Skin epidermis (tissue), 12 donors: ENCODE data around the gene MYCBP2.

Source experiments
- H3K27ac ChIP-seq, 21 experiments: fragments of 200-600 bp; sonication (generic) in 11 of 21; one replicate each; pipeline ENCODE4 v1.5.0; 2020; ENCODE audit warnings: mild to moderate bottlenecking in 3 of 21, inconsistent platforms in 2 of 21, moderate library complexity in 2 of 21
- H3K4me3 ChIP-seq, 7 experiments: fragments of 200-600 bp; sonication (generic) in 2 of 7; one replicate each; pipeline ENCODE4 v1.5.0; 2020; ENCODE audit warnings: inconsistent platforms in 2 of 7, mild to moderate bottlenecking in 2 of 7, moderate library complexity in 1 of 7

MYCBP2 gene

DNA sequence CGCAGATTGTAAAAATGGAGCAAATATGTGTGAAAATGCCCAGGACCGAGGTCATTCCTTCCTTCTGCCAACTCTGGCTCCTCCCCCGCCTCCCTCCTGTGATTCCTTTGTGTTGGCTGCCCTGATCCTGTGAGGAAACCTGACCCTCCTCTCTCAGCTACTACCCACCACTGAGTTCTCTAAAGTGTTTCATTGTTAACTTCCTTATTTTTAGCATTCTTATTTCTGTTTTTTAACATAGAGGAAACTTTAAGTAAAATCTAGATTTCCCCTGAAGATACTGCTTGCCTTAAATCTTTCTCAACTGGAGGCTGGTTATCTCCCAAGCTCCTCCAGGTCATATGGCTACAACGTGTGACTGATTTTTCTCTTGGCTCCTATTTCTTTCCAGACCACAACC, 278.2 kb downstream of the MYCBP2 start:
- no peak overlapping the region for H3K27ac ChIP-seq
- H3K4me3 ChIP-seq = no peak overlapping the region

DNA sequence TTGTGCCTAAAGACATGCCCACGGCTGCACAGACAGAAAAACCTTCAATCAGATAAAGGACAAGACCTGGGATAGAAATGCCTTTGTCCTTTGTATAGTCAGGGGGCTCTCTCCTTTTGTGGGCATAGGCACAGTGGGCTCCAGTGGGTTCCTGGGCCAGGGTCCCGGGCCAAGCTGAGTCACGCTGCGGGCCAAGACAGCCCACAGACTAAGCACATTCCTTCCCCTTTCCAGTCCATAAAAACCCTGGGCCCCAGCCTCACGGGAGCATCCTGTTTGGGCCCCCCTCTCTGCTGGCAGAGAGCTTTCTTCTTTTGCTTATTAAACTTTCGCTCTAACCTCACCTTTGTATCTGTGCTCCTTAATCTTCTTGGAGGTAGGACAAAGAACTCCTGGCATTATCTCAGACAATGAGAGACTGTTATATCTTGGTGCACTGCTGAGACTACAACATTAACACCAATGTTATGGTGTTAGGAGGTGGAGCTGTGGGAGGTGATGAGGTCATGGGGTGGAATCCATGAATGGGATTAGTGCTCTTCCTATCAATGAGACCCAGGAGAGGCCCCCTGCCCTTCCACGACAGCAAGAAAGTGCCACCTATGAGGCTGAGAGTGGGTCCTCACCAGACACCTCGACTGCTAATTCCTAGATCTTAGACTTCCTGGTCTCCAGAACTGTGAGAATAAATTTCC, 279.1 kb downstream of the MYCBP2 start:
- Histone ChIP-seq H3K27ac (peak overlapping the region in 1 of 21 experiments; percentile 11), H3K4me3 (no peak overlapping the region)

DNA sequence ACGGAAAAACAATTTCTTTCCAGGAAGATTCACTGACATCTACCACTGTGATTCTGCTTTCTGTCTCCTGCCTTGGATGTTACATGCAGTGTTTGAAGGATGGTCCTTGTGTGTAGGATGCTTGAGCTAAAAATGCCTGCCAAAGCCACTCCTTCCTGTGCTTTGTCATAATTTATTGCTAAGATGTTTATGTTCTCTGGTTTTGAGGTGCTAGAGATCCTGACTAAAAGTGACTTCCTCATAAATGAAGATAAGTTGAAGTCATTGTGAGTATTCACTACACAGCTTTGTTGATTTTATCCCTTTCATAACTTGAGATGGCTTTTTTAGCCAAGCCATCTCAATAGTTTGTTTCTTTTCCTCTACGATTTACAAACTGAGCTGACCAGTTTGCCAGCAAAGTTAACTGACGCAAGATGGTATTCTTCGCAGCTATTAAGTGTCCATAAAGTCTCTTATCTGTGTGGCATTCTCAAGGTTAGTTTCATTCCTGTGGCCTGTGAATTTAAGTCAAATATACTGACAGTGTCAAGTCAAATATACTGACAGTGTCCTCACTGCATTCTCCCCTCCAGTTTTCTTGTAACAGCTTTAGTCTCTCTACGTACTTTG, 284.2 kb downstream of the MYCBP2 start:
- Histone ChIP-seq H3K27ac (no peak overlapping the region), H3K4me3 (no peak overlapping the region)

GRCh38 chr13:77040835-77041234, 286.1 kb downstream of the MYCBP2 start:
- no peak overlapping the region for H3K4me3 ChIP-seq
- H3K27ac ChIP-seq = no peak overlapping the region

DNA sequence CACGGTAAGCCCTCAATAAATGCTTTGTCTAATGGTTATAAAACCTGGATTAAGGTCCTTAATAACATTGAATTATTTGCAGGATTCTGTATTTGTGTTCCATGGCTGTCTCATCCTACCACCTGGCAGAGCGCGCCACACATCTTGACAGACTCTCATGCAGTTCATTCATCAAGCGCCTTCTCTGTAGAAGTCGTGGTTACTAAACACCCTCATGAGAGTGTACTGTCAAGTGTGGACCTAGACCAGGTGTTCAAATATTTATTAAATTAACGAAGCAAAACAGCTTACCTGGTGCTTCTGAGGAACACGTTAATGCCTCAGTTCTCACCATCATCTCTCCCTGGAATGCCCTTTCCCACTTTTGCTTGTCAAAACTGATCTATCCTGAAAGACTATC, 286.8 kb downstream of the MYCBP2 start:
- Histone ChIP-seq H3K27ac (no peak overlapping the region), H3K4me3 (no peak overlapping the region)

DNA sequence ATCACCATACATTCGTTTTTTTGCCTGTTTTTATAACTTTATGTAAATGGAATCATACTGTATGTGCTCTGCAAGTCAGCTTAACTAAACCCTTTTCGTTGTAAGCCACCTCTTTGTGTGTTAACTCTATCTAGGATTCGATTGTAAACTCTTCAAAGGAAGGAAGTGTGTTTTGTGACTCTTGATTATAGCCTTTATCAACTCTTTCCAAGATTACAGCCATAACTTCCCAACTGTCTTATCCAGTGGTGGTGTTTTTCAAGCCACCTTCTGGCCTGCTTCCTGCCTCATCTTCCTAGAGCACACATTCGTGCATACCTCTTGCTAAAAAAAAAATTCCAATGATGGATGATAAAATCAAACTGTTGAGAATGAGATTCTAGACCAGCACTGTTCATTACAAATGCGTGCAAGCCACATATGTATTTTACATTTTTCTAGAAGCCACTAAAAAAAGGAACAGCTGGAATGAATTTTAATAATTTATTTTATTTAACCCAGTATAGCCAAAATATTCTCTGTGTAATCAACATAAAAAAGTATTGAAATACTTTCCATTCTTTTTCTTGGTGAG, 287.9 kb downstream of the MYCBP2 start:
- Histone ChIP-seq H3K4me3 (no peak overlapping the region), H3K27ac (no peak overlapping the region)

- no peak overlapping the region for H3K27ac ChIP-seq
- H3K4me3 ChIP-seq = no peak overlapping the region
Measured at GRCh38 chr13:77036279-77036678, 290.6 kb downstream of the MYCBP2 start.

DNA sequence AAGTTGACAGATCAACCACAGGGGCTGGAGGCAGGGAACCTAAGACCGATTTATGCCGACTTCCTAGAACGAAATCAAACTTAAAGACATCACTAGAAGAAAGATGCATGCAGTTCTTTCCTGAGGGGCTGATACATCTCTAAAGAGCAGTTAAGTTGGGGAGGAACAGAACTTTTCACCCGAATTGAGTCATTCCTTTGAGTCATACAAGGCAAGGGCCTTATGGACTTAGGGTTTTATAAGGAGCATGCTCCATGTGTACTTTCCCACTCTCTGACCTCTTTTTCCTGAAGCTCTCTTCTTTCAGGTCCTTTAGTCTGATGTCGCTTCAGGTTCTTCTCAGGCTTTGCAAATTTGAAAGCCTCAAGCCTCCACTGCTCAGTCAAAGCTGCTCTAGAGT, 292.0 kb downstream of the MYCBP2 start:
- no peak overlapping the region for H3K27ac ChIP-seq
- H3K4me3 ChIP-seq = no peak overlapping the region

- Histone ChIP-seq H3K4me3 (no peak overlapping the region), H3K27ac (no peak overlapping the region)
Measured at GRCh38 chr13:77033717-77034302, 293.1 kb downstream of the MYCBP2 start.

DNA sequence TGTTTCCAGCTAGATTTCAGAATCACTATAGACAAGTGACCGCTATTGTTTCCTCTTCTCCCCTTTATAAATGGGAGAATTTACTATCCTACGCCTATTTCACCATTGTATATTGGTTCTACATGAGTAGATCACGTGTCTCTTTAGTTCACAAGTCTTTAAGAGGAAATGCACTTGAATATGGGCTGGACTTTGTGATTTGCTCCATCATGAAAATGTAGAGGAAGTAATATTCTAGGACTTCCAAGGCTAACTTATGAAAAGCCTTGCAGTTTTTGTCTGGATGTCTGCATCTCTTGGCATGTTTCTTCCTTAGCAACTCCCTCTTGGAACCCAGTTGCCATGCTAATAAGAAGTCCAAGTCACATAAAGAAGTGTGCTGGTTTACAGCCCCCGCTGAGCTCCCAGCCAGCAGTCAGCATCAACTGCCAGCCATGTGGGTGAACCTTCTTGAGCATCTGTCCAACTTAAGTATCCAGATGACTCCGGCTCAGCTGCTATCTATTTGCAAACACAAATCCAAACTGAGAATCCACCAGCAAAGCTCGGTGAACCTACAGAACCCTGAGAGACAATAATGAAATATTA, 295.1 kb downstream of the MYCBP2 start:
- no peak overlapping the region for H3K27ac ChIP-seq

GRCh38 chr13:77029436-77029835, 297.5 kb downstream of the MYCBP2 start:
- Histone ChIP-seq H3K27ac (no peak overlapping the region), H3K4me3 (no peak overlapping the region)

More for the DNA sequence above, 295.1 kb downstream of the MYCBP2 start:
- H3K4me3 ChIP-seq = no peak overlapping the region

DNA sequence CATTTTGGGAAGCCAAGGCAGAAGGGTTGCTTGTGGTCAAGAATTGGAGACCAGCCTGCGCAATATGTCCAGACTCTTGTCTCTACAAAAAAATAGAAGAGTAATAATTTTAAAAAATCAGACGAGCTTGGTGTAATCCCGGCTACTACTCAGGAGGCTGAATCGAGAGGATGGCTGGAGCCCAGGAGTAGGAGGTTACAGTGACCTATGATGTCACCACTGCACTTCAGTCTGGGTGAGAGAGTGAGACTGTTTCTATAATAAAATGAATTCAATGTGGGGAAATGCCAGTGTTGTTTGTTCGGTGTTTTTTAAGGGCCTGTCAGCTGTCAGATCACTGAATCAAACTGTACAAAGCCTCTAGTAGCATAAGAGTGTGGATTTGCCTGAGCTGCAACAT, 298.7 kb downstream of the MYCBP2 start:
- H3K4me3 ChIP-seq = no peak overlapping the region

DNA sequence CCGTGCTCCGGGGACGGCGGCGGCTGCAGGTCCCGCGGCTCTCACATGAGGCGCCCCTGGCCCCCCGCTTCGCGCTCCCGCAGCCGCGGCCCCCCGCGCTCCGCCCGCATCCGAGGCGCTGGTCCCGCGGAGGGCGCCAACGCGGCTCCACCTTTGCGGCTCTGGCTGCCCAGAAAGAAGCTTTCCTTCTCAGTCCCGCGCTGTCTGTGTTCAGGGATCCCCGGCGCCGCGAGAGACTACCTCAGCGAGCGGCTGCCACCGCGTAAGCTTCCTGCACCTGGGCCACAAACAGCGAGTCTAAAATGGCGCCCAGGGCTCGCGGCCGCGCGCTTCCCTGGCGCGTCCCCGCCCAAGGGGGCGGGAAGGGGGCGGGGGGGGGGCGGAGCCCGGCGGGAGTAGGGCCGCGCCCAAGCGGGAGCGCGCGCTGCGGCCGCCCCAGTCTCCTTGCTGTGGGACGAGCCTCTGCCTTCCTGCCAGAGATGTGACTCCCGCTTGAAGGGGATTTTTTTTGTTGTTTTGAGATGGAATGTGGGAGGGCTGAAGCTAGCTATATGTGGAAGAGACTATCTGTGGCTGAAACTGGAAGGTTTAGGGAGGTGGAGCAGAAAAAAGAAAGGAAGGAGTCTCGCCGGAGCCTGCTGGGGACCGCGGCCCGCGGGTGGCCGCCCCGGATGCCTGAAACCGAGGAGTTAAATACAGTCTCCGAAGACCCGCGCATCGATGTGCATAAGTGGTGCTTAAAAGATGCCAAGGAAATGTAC, 299.9 kb downstream of the MYCBP2 start, which contains the start of gene FBXL3:
Gene FBXL3 (minus strand): TSS at position 299 of the 761 bp plus-strand sequence. CDS start 5,299 bp downstream, outside the sequence.
- peak within 1 kb of the TSS; percentile 94 to 100 (median 99) for H3K27ac ChIP-seq

More for the DNA sequence above, 298.7 kb downstream of the MYCBP2 start:
- peak overlapping the region in 9 of 21 experiments; percentile 94 to 100 (median 99) for H3K27ac ChIP-seq

GRCh38 chr13:77026255-77026860, 300.5 kb downstream of the MYCBP2 start:
- H3K4me3 ChIP-seq = peak overlapping the region; percentile 64 to 99 (median 95)
- H3K27ac ChIP-seq = peak overlapping the region; percentile 94 to 100 (median 99)

More for the DNA sequence above, 299.9 kb downstream of the MYCBP2 start, which contains the start of gene FBXL3:
- H3K4me3 ChIP-seq = peak within 1 kb of the TSS; percentile 64 to 99 (median 95)

- Histone ChIP-seq H3K4me3 (no peak overlapping the region), H3K27ac (peak overlapping the region in 2 of 21 experiments; percentile 32 to 45)
Measured at GRCh38 chr13:77022341-77022740, 304.6 kb downstream of the MYCBP2 start.

DNA sequence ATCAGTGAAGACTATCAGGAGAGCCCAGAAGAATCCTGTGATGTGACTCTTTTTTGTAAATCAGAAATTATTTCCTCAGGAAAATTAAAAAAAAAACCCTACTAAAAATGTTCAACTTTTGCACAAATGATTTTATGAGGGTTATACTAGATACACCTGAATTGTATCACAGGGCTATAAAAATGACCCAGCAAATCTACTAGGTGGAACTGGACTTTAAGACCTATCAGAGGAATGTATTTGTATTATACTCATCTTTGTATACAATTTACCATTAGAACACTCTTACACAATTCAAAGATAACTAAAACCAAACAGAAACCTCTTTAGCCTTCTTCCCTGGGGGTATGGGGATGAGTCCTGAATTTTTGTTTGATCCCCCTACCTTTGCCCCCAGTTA, 307.1 kb downstream of the MYCBP2 start:
- Histone ChIP-seq H3K4me3 (no peak overlapping the region), H3K27ac (no peak overlapping the region)

- Histone ChIP-seq H3K27ac (peak overlapping the region in 3 of 21 experiments; percentile 26 to 54 (median 42)), H3K4me3 (no peak overlapping the region)
Measured at GRCh38 chr13:77016888-77017623, 309.8 kb downstream of the MYCBP2 start.

- peak overlapping the region in 2 of 21 experiments; percentile 26 to 54 for H3K27ac ChIP-seq
- no peak overlapping the region for H3K4me3 ChIP-seq
Measured at GRCh38 chr13:77016251-77016812, 310.6 kb downstream of the MYCBP2 start.
